PC-3 (cell line): ENCODE results near the gene ASTN2. TPM values are rescaled to one million over a fixed set of nuclear protein-coding genes. Genes with fewer than 3 reads are reported as not detected.

Experiments used
- ATAC-seq: fragments of 200-7000 bp; cut with Tn5 transposase; 2 replicates; pipeline ENCODE4 v1.9.1; 2020; ENCODE audit warnings: mild to moderate bottlenecking, moderate library complexity
- BruUV-seq: library from RNA; stranded (reverse); fragments of 400-500 nt; replicated peaks from 2 replicates; lab custom pipeline; 2021; lab: Mats Ljungman, UMichigan
- CTCF ChIA-PET: fragments of 300-600 bp; sonication (Branson Sonifier 250); formaldehyde crosslinking; loops from one replicate; lab custom pipeline; 2022; ENCODE audit warnings: antibody characterized with exemption; lab: Charles Lee
- POLR2A ChIA-PET: fragments of 300-600 bp; sonication (Branson Sonifier 250); formaldehyde crosslinking; loops from one replicate; lab custom pipeline; 2022; ENCODE audit warnings: antibody characterized with exemption; ENCODE audit not compliant: unreplicated experiment; lab: Charles Lee
- DNase-seq: peaks from one replicate; pipeline ENCODE4 v3.0.0-alpha.2; 2015
- H2AFZ ChIP-seq: fragments of 300-600 bp; sonication (generic); 2 replicates; pipeline ENCODE4 v1.6.0; 2016; ENCODE audit warnings: antibody characterized with exemption, low read length
- H3F3A ChIP-seq: fragments of 300-600 bp; sonication (generic); one replicate; pipeline ENCODE4 v1.6.0; 2017; ENCODE audit warnings: antibody characterized with exemption, low read length, control low read depth, mild to moderate bottlenecking; ENCODE audit not compliant: unreplicated experiment
- H3K27ac ChIP-seq: fragments of 300-600 bp; sonication (generic); 2 replicates; pipeline ENCODE4 v1.5.1; 2016; ENCODE audit warnings: mild to moderate bottlenecking, low read length
- H3K27me3 ChIP-seq: fragments of 300-600 bp; sonication (generic); 2 replicates; pipeline ENCODE4 v1.6.1; 2016; ENCODE audit warnings: low read length, mixed read lengths
- H3K36me3 ChIP-seq: fragments of 300-600 bp; sonication (generic); 2 replicates; pipeline ENCODE4 v1.6.1; 2016; ENCODE audit warnings: low read depth, mixed run types, low read length, mixed read lengths
- H3K4me1 ChIP-seq: fragments of 300-600 bp; sonication (generic); 2 replicates; pipeline ENCODE4 v1.5.1; 2016; ENCODE audit warnings: low read length; ENCODE audit not compliant: insufficient read depth
- H3K4me2 ChIP-seq: fragments of 300-600 bp; sonication (generic); 2 replicates; pipeline ENCODE4 v1.6.0; 2016; ENCODE audit warnings: low read length
- H3K4me3 ChIP-seq: fragments of 300-600 bp; sonication (generic); 2 replicates; pipeline ENCODE4 v1.5.1; 2016; ENCODE audit warnings: mild to moderate bottlenecking, low read length, mixed read lengths
- H3K79me2 ChIP-seq: fragments of 300-600 bp; sonication (generic); 2 replicates; pipeline ENCODE4 v1.6.1; 2017; ENCODE audit warnings: low read length, mixed read lengths
- H3K9ac ChIP-seq: fragments of 300-600 bp; sonication (generic); 2 replicates; pipeline ENCODE4 v1.6.0; 2016; ENCODE audit warnings: mild to moderate bottlenecking, low read length
- H3K9me2 ChIP-seq: fragments of 300-600 bp; sonication (generic); replicated peaks from 2 replicates; pipeline ENCODE4 v1.6.1; 2016; ENCODE audit warnings: mixed run types, low read length, mixed read lengths
- H3K9me3 ChIP-seq: fragments of 300-600 bp; sonication (generic); 2 replicates; pipeline ENCODE4 v1.6.1; 2016; ENCODE audit warnings: low read length, mixed read lengths
- H4K20me1 ChIP-seq: fragments of 300-600 bp; sonication (generic); 2 replicates; pipeline ENCODE4 v1.6.1; 2016; ENCODE audit warnings: low read length, mixed read lengths
- CTCF ChIP-seq: fragments of 300-600 bp; sonication (generic); conservative IDR thresholded peaks from 2 replicates; pipeline ENCODE4 v1.5.1; 2017; ENCODE audit warnings: antibody characterized with exemption, low read depth, mild to moderate bottlenecking, low read length
- EZH2 ChIP-seq: fragments of 300-600 bp; sonication (generic); IDR thresholded peaks from one replicate; pipeline ENCODE4 v1.6.1; 2017; ENCODE audit warnings: antibody characterized with exemption, mild to moderate bottlenecking, low read length; ENCODE audit not compliant: unreplicated experiment
- EZH2phosphoT487 ChIP-seq: fragments of 300-600 bp; sonication (generic); IDR thresholded peaks from 2 replicates; pipeline ENCODE4 v1.6.1; 2018; ENCODE audit warnings: mild to moderate bottlenecking, antibody characterized with exemption, low read length, borderline replicate concordance
- intact Hi-C: fragments of 100-400 bp; cut with micrococcal nuclease; formaldehyde crosslinking; loops from 2 replicates; pipeline ENCODE4 v1.9.0; 2023
- total RNA-seq: library from RNA; depleted of rRNA; stranded (reverse); fragments of >200 nt; gene quantifications from 2 replicates; pipeline ENCODE4 v1.2.3, GENCODE V29; 2014

Gene ASTN2
- total RNA-seq, 1 experiment from 2014 or later = 3.5 TPM

DNA sequence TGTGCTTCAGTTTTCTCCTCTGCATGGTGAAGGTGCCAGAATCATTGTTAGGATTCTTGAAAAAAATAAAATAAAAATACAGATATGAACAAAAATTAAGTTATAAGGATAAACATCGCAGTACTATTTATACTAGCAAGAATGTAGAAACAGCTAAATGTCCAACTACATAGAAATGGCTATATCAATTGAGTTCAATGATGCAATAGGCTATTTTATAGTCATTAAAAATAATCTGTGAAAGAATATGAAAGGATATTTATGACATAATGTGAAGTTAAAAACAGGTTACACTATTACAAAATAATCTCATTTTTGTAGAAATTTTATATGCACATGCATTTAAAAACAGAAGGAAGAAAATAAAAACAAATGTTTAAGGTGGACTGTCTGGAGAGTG is 926.5 kb downstream of the ASTN2 start:
- H3K27ac ChIP-seq = no peak overlapping the region
- no peak for TF ChIP-seq EZH2
- TF ChIP-seq CTCF = no peak
- no peak for TF ChIP-seq EZH2phosphoT487
- ChIA-PET CTCF (no interaction called here), POLR2A (no interaction called here)
- no peaks in the 10 kb centered on the region for H3K27me3 ChIP-seq
- ATAC-seq (no peak), DNase-seq (no peak)
- no peak overlapping the region for H3K9ac ChIP-seq
- no peaks in the 10 kb centered on the region for H3F3A ChIP-seq
- no peaks in the 10 kb centered on the region for H3K79me2 ChIP-seq
- H3K9me2 ChIP-seq = no peaks in the 10 kb centered on the region
- H3K4me1 ChIP-seq = no peaks in the 10 kb centered on the region
- intact Hi-C loops = no loop called here
- no peaks in the 10 kb centered on the region for H4K20me1 ChIP-seq
- H3K4me2 ChIP-seq = no peak overlapping the region
- H3K4me3 ChIP-seq = no peak overlapping the region
- H3K36me3 ChIP-seq = no peaks in the 10 kb centered on the region
- BruUV-seq = no TSS peak
- H2AFZ ChIP-seq = no peak overlapping the region
- H3K9me3 ChIP-seq = no peaks in the 10 kb centered on the region

DNA sequence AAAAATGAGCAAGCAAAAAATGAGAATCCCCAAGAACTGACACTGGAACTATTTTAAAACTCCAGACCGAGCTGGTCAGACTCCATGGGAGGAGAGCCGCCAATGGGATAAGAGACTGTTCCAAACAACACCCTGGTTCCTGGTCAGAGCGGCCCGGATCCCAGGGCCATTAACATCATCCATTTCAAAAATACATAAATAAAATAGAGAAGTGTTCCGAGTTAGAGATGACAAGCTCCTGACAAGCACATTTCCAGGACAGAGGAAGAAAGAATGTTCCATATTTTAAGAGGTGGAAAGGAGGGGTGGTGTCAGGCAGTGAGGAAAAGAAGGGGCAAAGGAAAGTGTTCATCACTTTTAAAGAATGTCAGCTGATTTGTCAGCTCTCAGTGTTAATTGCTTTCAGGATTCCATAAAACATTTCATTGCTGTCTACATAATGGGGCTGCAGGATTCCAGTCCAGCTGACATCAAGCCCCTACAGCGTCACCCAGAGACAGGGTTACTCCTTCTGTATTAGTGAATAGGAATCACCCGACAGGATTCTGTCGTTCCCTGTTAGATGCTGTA is 930.3 kb downstream of the ASTN2 start:
- H3K27ac ChIP-seq = no peak overlapping the region
- ATAC-seq (no peak), DNase-seq (no peak)
- H3K4me3 ChIP-seq = no peak overlapping the region
- H3K4me2 ChIP-seq = no peak overlapping the region
- no peaks in the 10 kb centered on the region for H3K79me2 ChIP-seq
- no peaks in the 10 kb centered on the region for H4K20me1 ChIP-seq
- intact Hi-C loops = no loop called here
- H3K4me1 ChIP-seq = no peaks in the 10 kb centered on the region
- ChIA-PET POLR2A (no interaction called here), CTCF (no interaction called here)
- H3K9me3 ChIP-seq = no peaks in the 10 kb centered on the region
- no peaks in the 10 kb centered on the region for H3K36me3 ChIP-seq
- H3F3A ChIP-seq = no peaks in the 10 kb centered on the region
- BruUV-seq = no TSS peak
- TF ChIP-seq EZH2phosphoT487 = no peak
- TF ChIP-seq EZH2 = no peak
- TF ChIP-seq CTCF = no peak
- no peaks in the 10 kb centered on the region for H3K27me3 ChIP-seq
- H2AFZ ChIP-seq = no peak overlapping the region
- no peaks in the 10 kb centered on the region for H3K9me2 ChIP-seq
- H3K9ac ChIP-seq = no peak overlapping the region

GRCh38 chr9:116483622-116484491 is 931.0 kb downstream of the ASTN2 start:
- H3K4me3 ChIP-seq = no peak overlapping the region
- H3F3A ChIP-seq = no peaks in the 10 kb centered on the region
- POLR2A ChIA-PET = no interaction called here
- H2AFZ ChIP-seq = no peak overlapping the region
- no peaks in the 10 kb centered on the region for H3K4me1 ChIP-seq
- H4K20me1 ChIP-seq = no peaks in the 10 kb centered on the region
- no peaks in the 10 kb centered on the region for H3K27me3 ChIP-seq
- CTCF ChIA-PET = no interaction called here
- no peaks in the 10 kb centered on the region for H3K79me2 ChIP-seq
- no peaks in the 10 kb centered on the region for H3K9me3 ChIP-seq
- intact Hi-C loops = no loop called here
- no peak for TF ChIP-seq EZH2phosphoT487
- TF ChIP-seq EZH2 = no peak
- no peak for TF ChIP-seq CTCF
- BruUV-seq = no TSS peak
- H3K9me2 ChIP-seq = no peaks in the 10 kb centered on the region
- no peak overlapping the region for H3K9ac ChIP-seq
- H3K4me2 ChIP-seq = no peak overlapping the region
- no peak for ATAC-seq
- no peaks in the 10 kb centered on the region for H3K36me3 ChIP-seq
- no peak for DNase-seq
- no peak overlapping the region for H3K27ac ChIP-seq
